CD4-positive, alpha-beta T cell treated with Interleukin-6 for 4 hours (primary cell): ENCODE measurements around the gene FXYD4.

Experiments
- DNase-seq: peaks from one replicate; pipeline ENCODE4 v3.0.0-alpha.2; 2020; ENCODE audit warnings: mixed read lengths

Gene FXYD4

DNA sequence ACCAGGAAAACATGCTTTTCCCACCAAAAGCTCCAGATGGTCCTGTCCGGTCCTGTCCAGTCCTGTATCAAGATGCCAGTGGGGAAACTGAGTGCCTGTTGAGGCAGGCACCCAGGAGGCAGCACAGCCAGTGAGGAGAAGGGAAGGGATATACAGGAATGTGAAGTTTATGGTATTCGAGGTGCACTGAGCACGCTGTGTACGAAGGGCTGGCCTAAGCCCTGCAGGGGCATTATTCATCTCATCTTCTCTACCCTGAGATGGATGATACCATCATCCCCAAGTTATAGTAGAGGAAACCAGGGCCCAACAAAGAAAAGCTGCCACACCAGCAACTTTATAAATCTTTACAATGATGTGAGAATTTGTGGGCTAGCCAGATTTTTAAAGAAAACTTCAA lies 23.4 kb upstream of the FXYD4 start:
- DNase-seq, result no peak

DNA sequence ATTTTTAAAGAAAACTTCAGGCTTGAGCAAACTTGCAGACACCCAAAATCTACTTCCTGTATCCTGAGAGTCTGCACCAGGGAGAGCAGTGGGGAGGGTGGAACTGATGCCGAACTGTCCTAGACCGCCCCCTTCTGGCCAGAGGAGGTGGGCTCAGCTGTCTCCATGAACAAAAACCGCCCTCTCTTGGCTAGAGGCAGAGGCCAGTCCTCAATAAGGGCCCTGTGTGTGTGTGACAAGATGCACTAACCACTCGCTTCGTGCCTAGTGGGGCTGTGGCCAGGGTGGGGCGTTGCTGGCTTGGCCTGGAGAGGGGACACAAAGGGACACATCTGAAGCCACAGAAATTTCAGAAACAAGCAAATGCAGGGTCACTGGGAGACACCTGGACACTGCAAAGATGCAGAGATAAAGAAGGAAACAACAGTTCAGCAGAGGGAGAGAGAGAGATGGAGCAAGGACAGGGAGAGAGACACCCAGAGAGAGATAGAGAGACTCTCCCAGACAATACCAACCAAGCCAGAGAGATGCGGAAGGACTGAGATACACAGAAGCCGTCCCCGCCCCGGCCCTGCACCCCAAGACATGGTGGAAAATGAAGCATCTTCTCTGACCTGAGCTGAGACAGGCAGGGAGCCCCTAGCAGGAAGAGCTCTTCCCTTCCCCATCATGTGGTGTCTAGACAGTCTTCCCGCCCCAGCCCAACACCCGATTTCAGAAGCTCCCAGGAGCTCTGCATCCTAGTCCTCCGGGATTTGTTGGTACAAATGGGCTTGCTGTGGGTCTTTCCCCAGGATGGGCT lies 22.7 kb upstream of the FXYD4 start:
- peak; percentile 93 for DNase-seq

DNA sequence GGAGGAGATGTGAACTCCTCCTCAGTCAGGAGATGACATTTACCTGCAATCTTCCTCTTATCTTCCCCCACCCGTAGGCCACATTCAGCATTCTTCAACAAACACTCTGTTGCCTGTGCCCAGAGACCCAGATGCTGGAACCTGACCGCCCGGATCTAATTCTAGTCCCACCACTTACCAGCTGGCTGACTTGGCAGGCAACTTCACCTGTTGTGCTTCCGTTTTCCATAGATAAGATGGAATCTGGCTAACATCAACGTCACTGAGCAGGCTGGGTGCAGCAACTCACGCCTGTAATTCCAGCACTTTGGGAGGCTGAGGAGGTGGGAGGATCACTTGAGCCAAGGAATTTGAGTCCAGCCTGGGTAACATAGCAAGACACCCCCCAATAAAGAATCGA lies 21.3 kb upstream of the FXYD4 start:
- DNase-seq, result no peak

DNA sequence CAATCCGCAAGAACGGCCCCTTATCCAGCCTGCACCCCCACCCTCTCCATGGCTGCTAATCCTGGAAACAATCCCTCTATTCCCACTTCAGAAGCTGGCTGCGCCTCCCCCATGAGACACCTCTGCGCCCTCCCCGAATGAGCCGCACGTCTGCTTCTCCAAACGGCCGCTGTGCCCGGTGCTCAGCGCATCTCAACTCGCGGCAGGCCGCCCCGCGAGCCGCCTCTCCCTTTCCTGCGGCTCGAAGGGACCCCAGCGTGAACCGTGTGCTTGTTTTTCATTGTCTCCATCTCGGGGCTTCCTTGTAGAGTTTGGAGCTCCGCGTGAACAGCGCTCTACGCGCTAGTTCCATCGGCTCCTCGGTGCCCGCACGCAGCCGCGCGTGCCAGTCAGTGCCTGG lies 20.8 kb upstream of the FXYD4 start:
- DNase-seq, result no peak

DNA sequence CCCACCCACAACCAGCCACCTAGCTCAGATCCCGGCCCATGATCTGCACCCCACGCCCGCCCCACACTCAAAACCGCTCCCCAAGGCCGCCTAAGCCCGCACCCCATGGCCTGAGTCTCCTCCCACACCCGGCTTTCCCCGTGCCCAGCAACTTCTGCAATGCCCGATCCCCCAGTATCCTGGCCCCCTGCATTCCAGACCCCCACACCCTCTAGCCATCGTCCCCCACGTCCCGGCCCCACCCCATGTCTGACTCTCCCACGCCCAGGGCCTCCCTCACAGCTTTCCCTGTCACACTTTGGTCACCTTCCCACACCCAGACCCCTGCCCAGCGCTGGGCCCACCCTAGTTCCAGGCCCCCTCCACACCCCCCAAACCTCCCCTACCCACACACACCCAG lies 20.1 kb upstream of the FXYD4 start:
- DNase-seq, result no peak

DNA sequence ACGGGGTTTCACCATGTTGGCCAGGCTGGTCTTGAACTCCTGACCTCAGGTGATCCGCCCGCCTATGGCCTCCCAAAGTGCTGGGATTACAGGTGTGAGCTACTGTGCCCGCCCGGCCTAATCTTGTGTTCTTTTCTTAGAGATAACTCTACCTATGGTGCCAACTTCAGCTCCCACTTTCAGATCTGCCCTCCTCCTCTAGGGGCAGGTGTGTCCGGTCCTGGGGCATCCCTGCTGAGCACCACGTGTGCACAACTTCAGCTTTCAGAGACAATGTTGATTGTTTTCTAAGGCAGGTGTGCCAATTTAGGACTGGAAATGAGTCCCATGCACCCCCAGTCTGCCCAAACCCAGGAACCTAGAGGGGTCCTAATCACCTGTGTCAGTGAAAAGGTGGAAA lies 18.5 kb upstream of the FXYD4 start:
- DNase-seq, result no peak

DNA sequence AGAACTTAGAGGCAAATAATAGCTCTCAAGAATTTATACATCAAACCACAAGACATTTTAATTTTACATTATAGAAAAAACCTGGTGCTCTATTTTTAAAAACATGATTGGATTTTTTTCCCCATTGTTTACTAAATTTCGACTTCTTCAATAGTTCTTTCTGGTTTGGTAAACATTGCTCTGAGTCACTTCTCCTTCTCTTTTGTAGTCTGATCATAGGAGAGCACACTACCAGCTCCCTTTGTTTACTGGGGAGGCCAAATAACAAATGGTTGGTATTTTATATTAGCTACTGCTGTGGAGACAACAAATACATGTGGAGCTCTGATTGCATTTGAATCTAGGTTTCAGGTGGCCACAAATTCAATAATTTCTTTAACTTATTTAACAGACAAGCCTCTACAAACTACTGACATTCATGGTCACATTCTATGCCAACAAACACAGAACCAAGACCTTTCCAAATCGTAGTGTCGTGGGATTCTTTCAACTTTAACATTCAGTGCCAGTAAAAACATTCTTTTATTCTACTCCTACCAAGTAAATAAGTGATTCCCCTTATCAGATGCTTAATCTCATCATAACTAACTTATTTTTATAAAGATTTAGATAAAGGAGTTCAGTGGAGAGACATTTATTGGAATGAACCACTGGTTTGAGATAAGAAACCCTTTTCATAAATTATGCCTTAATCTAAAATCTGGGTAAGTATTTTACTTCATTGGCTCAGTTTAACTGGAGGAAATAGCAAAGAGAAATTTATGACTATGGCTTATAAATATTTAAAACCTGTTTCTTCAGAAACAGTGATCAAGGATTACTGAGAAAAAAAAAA lies 17.7 kb upstream of the FXYD4 start:
- DNase-seq, result no peak

DNA sequence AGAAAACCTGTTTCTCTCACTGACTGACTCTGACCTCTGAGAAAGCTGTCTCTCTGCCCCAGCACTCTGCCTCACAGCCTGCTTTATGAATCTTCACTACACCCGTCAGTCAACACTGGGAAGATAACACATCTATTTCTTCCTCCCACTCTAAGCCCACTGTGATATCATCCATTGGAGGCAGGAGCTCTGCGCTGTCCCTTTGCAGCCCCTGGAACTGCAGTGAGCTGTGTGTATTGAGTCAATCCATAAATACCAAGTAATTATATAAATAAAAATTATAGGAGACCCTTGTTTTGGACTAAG lies 17.2 kb upstream of the FXYD4 start:
- DNase-seq, result no peak

DNA sequence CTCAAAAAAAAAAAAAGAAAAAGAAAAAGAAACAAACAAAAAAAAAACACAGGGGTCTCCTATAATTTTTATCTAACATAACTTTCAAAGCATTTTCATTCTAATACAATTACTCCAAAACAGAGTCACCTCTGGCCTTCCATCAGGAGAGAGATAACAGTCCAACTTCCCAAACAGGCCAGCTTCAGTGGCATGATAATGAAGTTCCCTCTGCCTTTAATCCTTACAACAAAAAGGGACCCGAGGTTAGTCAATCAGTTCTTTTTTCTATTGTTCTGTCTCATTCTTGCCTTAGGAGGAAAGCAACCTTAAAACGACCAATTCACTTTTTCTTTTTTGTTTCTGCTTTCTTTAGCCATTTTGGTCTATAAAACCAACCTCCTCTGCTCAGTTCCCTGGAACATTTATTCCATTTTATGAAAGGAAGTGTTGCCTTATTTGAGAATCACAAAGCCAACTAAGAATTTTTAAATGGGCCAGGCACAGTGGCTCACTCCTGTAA lies 16.5 kb upstream of the FXYD4 start:
- no peak for DNase-seq

DNA sequence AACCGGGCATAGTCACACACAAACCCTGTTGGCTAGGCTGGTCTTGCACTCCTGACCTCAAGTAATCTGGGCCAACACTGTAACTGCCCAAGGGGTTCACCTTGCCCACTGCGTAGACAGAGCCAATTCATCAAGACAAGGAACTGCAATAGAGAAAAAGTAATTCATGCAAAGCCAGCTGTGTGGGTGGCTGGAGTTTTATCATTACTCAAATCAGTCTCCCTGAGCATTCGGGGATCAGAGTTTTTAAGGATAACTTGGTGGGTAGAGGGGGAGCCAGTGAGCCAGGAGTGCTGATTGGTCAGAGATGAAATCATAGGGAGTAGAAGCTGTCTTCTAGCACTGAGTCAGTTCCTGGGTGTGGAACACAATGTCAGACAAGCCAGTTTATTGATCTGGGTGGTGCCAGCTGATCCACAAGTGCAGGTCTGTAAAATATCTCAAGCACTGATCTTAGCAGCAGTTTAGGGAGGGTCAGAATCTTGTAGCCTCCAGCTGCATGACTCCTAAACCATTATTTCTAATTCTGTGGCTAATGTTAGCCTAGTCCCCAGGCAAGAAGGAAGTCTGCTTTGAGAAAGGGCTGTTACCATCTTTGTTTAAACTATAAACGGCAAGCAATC lies 15.6 kb upstream of the FXYD4 start:
- DNase-seq, result no peak

DNA sequence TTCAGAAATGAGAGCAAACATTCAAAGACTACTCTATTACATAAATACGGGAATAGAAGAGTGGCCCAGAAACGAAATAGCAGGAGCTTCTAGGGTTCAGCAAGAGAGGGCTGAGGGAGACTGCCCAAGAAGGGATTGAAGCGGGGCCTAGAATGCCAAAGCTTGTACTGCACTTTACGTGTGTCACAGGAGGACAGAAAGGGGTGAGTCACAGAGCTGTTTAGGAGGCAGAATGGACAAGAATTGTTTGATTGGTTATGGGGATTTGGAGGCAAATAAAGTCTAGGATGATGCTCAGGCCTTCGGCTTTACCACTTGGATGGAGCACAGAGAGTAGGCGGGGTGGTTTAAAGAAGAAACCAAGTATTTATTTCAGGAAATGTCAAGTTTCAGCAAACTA lies 11.3 kb upstream of the FXYD4 start:
- DNase-seq, result no peak

DNA sequence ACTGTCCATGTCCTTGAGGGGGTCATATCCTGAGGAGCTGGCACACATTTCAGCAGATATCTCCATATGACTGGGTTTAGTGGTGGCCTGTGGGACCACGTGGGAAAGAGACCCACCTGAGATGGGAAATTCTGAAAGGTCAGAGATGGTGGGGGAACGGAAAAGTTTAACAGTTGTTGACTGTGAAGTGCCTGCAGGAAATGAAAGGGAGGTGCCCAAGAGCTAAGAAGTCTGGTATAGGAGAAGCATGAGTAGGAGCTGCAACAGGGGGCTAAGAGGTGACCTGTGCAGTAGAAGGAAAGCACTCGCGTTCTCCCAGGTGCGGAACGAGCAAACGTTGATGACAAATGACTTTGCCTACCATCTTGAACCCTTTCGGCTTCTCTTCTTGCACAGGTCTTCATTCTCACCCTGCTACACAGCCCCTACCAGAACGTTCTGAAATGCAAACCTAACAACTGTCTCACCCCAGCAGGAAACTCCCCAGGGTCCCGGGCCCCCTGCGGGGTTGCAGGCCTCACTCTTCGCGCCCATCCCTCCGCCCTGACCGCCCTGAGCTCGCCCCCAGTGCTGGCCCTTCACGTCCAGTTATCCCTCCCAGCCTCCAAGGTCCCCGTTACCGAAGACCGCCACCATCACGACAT lies 9.8 kb upstream of the FXYD4 start:
- peak; percentile 30 for DNase-seq

DNA sequence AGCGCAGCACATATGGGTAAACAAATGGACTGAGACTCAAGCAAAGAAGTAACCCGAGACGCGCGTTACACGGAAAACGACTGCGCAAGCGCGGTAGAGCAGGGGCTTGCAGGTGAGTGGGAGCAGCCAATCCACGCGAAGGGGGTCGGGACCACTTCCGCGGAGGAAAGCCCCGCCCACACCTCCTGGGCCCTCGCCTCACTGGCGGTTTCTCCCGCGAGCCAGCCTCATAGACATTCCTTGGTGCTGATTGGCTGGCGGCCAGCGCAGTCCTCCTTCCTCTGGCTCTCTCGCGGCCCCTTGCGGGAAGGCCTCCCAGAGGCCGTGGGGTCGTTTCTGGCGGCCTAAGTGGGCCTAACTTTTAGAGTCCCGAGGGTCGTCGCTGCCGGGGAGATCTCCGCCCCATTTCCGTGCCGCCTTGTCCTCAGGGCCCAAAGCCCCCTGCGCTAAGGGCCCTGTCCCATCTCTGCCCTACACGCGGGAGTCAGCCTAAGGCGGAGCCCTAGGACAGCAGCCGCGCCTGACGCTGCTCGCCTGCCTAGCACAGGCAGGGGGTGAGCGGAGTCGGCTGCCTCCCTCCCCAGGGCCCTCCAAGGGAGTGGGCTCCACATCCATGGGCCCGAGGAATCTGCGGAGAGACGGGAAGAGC lies 9.1 kb upstream of the FXYD4 start:
- peak; percentile 100 for DNase-seq

DNA sequence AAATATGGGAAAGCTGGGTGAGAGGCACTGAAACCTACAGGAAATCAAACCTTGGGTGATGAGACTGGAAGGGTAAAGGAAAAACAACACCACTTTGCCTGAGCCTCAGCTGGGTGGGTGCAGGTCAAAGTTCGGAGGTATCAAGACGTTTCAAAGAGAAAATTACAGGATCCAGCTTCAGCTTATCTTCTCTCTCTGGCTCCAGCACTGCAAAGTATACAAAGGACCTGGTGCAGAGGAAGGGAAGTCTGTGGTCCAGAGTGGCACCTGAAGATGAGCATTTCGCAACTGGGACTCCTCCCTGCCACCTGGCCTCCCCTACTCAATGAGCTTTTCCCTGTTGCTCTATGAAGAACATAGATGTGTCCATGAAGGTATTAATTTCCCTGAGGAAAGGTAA lies 6.4 kb upstream of the FXYD4 start:
- DNase-seq, result no peak

DNA sequence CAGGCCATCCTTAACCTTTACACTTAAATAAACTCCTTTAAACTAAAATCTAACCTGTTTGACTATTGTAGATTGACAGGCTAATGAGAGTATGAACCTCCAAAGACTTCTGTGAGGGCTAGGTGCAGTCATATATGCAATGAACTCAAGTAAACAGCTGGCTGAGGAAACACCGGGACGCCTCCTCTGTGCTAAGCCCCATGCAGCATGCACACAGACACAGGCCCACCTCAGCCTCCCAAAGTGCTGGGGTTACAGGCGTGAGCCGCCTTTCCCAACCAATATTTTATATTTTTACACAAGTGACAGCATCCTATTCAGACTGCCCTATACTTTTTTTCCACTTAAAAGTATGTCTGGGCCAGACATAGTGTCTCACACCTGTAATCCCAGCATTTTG lies 1.5 kb upstream of the FXYD4 start:
- no peak for DNase-seq

DNA sequence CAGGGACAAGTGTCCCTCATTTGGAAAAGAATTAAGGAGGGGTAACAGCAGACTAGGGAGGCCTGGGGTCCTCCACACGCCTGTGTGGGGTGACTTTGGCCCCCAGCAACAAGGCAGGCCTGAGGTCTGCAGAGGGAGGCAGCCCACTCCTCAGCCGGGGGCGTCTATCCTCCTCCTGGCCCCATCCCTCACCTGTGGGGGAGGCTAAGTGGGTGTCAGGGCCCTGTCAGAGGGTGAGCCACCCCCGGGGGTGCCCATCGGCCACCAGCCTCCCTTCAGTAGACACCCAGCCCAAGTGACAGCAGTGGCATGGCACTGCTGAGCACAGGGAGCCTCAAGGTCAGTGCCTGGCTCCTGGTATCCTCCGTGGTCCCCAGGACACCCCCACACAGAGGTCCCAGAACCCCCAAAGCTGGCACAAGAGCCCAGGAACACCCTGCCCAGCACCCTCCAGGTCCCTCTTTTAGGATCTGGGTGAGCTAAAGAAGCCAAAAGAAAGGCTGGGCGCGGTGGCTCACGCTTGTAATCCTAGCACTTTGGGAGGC lies 693 bp upstream of the FXYD4 start:
- DNase-seq, result no peak

DNA sequence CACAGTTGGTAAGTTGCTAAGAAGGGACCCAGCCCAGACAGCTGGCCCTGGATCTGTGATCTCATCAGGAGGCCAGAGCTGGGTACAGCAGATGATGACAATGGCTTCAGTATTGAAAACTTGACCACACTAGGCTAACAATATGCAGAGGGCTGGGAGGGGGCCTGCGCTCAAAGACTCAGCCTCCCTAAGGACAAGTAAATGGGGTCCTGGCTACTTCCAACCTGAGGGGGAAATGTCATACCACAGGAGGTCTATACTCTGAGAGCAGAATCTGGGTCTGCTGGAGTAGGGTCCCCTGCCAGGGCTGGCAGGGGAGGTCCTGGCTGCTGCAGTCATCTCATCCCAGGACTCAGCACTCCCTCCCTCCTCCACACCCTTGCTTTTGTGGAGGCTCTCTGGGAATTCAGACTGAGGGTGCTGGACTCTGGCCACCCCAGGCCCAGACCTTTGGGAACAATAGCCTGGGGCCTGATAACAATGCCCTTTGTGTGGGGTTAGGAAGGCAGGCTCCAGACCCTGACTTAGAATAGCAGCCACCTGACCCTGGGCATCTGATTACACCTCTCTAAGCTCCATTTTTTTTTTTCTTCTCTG lies 1.4 kb downstream of the FXYD4 start:
- no peak for DNase-seq

DNA sequence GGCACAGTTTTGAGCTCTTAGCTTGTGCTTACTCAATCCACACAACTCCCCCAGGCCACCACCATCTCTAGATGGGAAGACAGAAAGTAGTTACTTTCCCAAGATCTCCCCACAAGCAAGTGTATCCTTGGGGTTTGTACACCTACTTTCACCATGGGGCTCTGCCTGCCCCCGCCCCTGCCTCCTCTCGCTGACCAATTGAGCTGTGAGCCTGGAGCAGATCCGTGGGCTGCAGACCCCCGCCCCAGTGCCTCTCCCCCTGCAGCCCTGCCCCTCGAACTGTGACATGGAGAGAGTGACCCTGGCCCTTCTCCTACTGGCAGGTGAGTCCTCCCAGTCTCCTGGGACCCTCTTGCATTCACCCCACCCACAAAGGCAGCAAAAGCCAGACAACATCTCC lies 2.0 kb downstream of the FXYD4 start:
- no peak for DNase-seq

DNA sequence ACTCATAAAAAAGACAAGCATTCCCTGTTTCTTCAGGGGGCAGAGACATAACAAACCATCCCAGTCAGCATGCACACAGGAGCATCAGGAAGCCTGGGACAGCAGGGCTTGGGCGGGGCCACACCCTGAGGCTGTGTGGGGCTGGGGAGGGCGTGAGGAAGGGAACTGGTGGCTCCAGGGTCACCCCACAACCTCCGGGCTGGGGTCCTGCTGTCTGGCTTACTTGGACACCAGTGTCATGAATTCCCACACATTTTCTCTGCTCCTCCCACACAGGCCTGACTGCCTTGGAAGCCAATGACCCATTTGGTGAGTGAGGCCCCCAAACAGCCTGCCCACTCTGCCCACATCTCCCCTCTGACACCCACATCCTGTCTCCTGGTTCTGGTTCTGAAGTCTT lies 2.8 kb downstream of the FXYD4 start:
- DNase-seq, result no peak

DNA sequence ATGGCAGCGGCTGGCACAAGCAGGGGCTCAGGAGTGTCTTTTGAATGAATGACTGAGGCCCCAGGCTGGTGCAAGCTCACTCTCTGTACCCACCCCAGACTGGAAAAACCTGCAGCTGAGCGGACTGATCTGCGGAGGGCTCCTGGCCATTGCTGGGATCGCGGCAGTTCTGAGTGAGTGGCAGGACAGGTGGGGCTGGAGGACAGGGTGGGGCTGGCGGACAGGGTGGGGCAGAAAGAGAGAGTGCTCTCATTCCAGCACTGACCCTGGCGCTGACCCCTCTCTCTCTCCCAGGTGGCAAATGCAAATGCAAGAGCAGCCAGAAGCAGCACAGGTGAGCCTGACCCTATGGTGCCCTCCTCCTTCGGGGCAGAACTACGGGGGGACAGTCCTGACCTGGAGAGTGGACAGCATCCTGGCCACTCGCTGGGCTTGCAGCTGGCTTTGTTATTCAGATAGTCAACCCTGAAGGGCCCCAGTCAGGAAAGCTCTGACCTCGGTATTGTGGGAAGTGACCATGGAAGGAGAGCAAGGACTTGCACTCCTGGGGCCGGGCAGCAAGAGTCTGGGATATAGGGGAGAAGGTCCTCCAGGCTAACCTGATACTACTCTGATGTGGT lies 4.1 kb downstream of the FXYD4 start:
- DNase-seq, result no peak

DNA sequence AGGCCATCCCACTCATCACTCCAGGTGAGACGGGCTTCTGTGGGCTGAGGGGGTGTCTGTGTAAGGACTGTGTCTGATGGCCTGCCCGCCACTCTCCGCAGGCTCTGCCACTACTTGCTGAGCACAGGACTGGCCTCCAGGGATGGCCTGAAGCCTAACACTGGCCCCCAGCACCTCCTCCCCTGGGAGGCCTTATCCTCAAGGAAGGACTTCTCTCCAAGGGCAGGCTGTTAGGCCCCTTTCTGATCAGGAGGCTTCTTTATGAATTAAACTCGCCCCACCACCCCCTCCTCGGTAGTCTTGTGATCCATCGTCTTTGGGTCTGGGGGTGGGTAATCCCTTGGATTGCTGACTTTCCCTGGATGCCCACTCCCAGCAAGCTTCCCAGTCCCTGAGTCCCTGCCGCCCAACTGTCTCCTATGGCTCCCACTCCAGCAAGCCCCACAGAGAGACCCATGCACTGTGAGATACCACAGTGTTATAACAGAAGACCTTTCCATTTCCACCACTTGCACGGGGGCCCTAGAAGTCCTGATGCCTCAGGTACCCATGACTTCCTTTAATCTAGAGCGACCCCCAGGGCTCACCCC lies 4.7 kb downstream of the FXYD4 start:
- DNase-seq, result no peak
